Measurements from ENCODE around the gene TCF4.

TCF4 gene

DNA sequence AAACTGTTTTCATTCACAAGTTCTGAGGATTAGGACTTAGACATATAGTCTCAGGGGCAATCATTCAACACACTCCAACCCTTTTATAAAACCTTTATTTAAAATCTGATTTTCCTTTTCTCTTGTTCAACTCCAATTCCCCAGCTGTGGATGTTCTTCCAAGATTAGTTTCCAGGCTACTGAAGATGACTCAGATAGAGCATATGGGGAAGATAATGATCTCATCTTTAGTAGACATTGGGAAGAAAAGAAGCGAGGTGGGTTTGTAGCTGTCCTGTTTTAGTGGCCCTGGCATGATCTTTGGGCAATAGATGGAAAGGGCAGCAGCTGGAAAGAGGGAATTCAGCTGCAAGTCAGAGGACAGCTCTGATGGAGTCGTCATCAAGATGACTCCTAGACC is 381.1 kb downstream of the TCF4 start:
- no peak for DNase-seq (ENCODE audit: low read depth in 2 of 3, low spot score in 1 of 3)

DNA sequence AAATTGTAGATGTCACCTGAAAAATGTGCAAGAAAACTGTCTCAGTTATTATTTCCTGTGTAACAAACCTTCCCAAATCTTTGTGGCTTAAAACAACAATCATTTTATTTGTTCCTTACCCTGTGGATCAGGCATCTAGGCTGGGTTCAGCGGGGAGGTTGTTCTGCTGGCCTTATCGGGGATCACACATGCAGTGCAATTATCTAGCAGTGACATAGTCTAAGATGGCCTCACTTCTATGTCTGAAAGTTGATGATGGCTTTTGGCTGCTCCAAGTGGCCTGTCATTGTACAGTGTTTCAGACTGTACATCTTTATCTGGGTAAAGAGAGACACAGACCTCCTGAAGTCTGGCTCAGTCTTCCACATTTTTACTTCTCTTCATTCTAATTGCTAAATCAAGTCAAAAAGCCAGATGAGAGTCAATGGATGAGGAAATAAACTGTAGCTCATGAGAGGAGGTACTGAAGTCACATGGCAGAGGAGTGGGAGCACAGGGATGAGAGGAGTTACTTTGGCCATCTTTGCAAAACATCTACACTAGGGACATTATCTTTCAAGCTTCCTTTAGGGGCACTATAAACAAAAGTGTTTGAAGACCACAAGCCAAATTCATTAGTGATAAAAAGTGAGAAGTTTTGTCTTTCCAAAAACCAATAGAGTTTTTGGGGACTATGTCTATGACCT is 385.6 kb downstream of the TCF4 start:
- no peak for DNase-seq (ENCODE audit: low read depth in 2 of 3, low spot score in 1 of 3)

DNA sequence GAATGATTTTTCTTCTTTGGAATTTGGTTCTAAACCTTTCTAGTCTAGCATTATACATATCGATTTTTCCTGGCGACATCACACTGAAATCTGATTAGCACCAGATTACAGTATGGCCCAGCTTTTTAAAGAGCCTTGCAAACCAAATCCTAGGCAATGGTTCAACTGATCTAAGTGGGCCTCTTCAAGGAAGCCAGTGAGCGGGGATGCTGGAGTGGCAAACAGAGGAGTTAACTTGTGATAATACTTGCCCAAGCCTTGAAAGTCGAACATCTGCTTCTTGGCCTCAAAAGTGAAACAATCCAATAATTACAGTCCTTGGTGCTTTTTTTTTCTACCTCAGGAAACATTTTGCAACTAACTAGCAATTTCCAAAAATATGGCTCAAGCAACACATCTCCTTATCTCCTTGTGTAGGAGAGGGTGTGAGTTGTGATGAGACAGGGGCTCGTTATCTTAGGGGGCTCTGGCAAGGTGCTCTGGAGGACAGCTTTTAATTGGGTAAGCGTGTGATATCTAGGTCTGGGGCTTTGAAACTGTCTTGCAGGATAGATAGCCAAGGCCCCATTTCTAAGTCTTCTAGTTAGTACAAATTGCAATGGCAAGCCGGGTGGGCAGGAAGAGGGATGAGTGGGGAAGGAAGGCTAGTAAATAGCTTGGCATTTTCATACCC is 388.6 kb downstream of the TCF4 start:
- DNase-seq (ENCODE audit: low read depth in 2 of 3, low spot score in 1 of 3): no peak

DNA sequence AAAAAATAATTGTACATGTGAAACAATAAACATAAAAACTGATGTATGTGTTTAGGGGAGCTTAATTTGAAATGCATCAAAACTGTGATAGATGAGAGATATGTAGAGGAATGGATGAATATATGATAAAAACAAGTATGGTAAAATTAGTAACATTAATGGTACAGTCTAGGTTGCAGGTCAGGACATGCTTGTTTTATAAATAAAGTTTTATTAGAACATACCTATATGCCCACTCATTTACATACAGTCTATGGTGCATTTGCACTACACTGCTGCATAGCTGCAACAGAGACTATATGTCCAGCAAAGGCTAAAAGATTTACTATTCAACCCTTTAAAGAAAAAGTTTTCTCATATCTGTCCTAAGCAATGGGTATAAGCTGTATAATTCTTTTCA is 392.1 kb downstream of the TCF4 start:
- no peak for DNase-seq (ENCODE audit: low read depth in 2 of 3, low spot score in 1 of 3)

DNA sequence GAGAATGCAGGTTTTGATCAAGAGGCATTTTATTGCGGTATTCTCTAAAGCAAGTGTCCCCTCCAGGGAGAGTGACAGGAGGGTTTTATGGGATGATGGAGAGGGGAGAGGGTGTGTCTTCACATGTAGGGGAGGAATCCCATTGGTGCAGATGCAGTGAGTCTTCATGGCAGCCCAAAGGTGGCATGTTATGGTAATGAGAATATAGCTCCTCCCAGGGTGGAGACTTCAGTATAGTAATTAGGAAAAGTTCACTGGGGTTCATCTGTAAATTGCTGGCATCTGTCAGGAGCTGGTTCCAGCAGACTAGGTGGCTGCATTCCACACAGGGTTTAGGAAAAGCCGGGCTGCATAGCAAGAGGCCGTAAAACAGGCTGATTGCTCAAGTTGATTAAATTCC is 398.0 kb downstream of the TCF4 start:
- no peak for DNase-seq (ENCODE audit: low read depth in 2 of 3, low spot score in 1 of 3)

DNA sequence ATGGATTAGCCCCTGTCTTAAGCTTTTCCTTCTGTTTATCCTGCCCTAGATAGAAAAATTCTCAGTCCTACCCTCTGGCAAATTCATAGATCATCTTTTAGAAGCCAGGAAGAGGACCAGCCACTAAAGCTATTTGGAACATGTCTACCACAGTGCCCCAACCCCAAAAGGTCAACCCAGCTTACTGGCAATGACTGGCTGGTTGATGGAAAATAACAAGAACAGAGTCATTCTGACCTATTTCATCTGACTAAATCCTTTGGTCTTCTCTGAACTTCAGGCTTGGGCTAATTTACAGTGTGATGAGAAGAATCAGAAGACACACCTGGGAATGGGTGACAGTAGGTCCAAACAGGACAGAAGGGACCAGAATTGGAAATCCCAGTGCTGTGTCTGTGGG is 401.4 kb downstream of the TCF4 start:
- DNase-seq (ENCODE audit: low read depth in 2 of 3, low spot score in 1 of 3): no peak

DNA sequence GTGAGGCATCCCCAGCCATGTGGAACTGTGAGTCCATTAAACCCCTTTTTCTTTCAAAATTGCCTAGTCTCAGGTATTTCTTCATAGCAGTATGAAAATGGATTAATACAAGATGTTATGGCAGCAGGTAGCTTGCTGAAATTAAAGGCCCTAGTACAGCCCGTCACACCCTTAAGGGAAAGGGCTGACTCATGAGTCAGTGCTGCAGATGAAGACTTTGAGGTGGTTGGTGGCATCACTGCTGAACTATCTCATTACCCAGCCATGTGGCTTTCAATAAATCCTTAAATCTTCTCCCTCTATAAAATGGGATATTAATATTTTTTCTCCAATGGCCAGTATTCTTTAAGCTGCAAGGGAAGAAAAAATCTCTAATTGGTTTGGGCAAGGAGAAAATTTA is 402.6 kb downstream of the TCF4 start:
- DNase-seq (ENCODE audit: low read depth in 2 of 3, low spot score in 1 of 3): no peak

DNA sequence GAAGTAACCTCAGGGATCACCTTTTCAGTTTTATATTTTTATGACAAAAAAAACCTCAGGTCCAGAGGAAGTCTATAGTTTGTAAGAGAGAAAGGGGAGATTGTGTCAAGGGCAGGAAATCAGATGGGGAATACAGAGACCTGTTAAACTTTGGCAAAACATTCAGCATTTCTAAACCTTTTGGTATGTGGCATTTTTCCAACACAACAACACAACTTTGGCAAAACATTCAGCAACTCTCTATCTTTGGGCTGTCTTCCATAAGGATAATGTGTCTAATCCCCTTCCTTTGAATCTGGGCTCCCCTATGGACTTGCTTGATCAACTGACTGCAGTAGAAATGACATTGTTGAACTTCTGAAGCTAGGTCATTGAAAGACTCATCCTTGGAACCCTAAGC is 408.2 kb downstream of the TCF4 start:
- no peak for DNase-seq (ENCODE audit: low read depth in 2 of 3, low spot score in 1 of 3)

DNA sequence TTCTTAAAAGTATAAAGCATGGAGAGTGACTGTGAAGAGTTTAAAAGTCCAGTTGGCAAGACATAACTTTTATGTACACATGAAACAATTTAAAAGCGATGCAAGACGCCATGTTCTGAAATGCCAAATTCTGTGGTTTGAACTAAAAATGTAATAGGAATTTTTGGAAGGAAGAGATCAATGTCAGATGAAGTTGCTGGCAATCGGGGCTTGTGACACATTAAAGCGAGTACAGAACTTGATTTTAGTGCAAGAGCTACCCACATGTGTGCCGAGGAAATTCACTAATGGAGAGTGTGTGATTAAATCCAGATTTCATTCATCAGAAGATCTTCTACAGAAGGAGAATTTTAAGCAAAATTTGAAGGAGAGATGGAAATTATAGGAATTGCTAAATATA is 408.6 kb downstream of the TCF4 start:
- DNase-seq (ENCODE audit: low read depth in 2 of 3, low spot score in 1 of 3): no peak

DNA sequence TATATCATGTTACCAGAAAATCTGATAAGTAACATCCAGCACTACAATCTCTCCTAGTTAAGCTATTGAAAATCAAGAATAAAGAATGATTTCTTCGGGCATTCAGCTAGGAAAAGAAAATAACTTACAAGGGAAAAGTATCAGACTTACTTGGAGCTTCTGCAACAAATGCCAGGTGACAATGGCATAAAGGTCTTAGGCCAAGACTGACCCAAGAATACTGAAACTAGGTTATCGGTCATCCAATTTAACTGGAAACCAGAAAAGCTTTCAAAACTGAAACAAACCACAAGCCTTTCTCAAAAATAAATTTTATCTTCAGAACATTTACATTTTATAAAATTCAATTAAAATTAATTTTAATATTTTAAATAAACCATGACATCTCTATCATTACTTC is 414.7 kb downstream of the TCF4 start:
- no peak for DNase-seq (ENCODE audit: low read depth in 2 of 3, low spot score in 1 of 3)

All from stimulated activated CD4-positive, alpha-beta T cell treated with anti-CD3 and anti-CD28 coated beads, Interleukin-12 subunit alpha, Interleukin-12 subunit beta, amount 100 ng/mL, for 48 hours (primary cell).